Fibroblast of skin of back (primary cell): ENCODE measurements around the gene DBN1.

Source experiments
- DNase-seq: peaks from one replicate; pipeline ENCODE4 v3.0.0-alpha.2; 2013

Gene DBN1

GRCh38 chr5:177504086-177505056 lies 30.9 kb upstream of the DBN1 start:
- DNase-seq = no peak

- DNase-seq = no peak
Observed at GRCh38 chr5:177503351-177504085, 30.1 kb upstream of the DBN1 start.

GRCh38 chr5:177502886-177503285 lies 29.5 kb upstream of the DBN1 start:
- no peak for DNase-seq

GRCh38 chr5:177501874-177502678 lies 28.6 kb upstream of the DBN1 start:
- DNase-seq = no peak

GRCh38 chr5:177500685-177501522 lies 27.5 kb upstream of the DBN1 start:
- peak; percentile 83 for DNase-seq

- DNase-seq = no peak
Observed at GRCh38 chr5:177499842-177500241, 26.4 kb upstream of the DBN1 start.

GRCh38 chr5:177498013-177498787 lies 24.8 kb upstream of the DBN1 start:
- no peak for DNase-seq

- peak; percentile 98 for DNase-seq
Observed at GRCh38 chr5:177497292-177498012, 24.0 kb upstream of the DBN1 start, which contains the start of gene PDLIM7. Gene PDLIM7 (minus strand): TSS chr5:177497604. CDS start chr5:177496512, 1,092 bp downstream.

- peak; percentile 98 for DNase-seq
Observed at GRCh38 chr5:177496727-177497291, 23.4 kb upstream of the DBN1 start.

- DNase-seq = peak; percentile 78
Observed at GRCh38 chr5:177496070-177496726, 22.8 kb upstream of the DBN1 start.

GRCh38 chr5:177495243-177496060 lies 22.0 kb upstream of the DBN1 start:
- DNase-seq = peak; percentile 98

GRCh38 chr5:177494346-177495195 lies 21.1 kb upstream of the DBN1 start:
- peak; percentile 97 for DNase-seq

- DNase-seq = no peak
Observed at GRCh38 chr5:177493795-177494345, 20.4 kb upstream of the DBN1 start.

- DNase-seq = no peak
Observed at GRCh38 chr5:177492841-177493240, 19.4 kb upstream of the DBN1 start.

GRCh38 chr5:177491983-177492746 lies 18.7 kb upstream of the DBN1 start:
- DNase-seq = no peak

- DNase-seq = peak; percentile 66
Observed at GRCh38 chr5:177491429-177491945, 18.1 kb upstream of the DBN1 start.
